NCI-H128 (cell line): ENCODE measurements around the gene FXR1.
"Not testable (repeated sequence)": the region's sequence is repeated elsewhere in the genome, so short reads cannot be mapped to it uniquely, and the experiment has no call there.

Source experiments
- DNase-seq: peaks from one replicate; lab custom pipeline; 2025; ENCODE audit not compliant: unreplicated experiment; lab: John Stamatoyannopoulos, UW

FXR1 gene

DNA sequence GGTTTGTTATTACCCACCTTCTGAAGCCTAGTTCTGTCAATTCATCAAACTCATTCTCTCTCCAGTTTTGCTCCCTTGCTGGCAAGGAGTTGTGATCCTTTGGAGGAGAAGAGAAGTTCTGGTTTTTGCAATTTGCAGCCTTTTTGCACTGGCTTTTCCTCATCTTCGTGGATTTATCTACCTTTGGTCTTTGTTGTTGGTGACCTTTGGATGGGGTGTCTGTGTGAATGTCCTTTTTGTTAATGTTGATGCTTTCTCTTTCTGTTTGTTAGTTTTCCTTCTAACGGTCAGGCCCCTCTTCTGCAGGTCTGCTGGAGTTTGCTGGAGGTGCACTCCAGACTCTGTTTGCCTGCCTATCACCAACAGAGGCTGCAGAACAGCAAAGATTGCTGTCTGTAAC is 91.0 kb downstream of the FXR1 start:
- not testable (repeated sequence) for DNase-seq

DNA sequence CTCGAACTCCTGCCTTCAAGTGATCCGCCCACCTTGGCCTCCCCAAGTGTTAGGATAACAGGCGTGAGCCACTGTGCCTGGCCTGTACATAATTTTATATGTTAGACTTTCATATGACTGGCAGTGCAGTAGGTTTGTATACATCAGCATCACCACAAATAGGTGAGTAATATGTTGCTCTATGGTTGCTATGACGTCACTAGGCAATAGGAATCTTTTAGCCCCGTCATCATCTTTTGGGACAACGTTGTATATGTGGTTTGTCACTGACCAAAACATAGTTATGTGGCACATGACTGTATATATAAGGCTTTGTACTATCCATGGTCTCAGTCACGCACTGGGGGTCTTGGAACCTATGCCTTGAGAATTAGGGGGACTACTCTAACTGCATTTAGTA is 94.1 kb downstream of the FXR1 start:
- no peak for DNase-seq

- no peak for DNase-seq
These were observed 94.8 kb downstream of the FXR1 start for GRCh38 chr3:181007262-181007661.

DNA sequence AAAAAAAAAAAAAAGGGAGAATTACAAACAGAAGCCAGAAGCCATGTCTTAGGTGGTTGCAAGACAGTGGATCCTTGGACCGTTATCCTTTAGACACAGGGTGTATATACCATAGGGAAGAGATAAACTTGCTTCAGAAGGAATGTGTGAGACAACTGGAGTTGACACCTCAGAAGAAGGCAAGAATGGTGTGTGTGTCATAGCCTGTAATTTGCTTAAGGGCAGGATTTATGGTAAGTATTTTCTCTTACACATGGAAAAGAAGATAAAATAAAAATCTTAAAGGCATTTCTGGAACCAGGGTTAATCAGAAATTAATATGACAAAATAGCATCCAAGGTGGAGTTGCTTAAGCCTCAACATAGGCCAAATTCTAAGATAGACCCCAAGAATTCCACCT is 96.3 kb downstream of the FXR1 start:
- DNase-seq = no peak

- DNase-seq = no peak
These were observed 96.8 kb downstream of the FXR1 start for GRCh38 chr3:181009225-181009624.

GRCh38 chr3:181017690-181018089 is 105.2 kb downstream of the FXR1 start:
- DNase-seq = no peak

- DNase-seq = no peak
These were observed 112.7 kb downstream of the FXR1 start for GRCh38 chr3:181025204-181025603.

DNA sequence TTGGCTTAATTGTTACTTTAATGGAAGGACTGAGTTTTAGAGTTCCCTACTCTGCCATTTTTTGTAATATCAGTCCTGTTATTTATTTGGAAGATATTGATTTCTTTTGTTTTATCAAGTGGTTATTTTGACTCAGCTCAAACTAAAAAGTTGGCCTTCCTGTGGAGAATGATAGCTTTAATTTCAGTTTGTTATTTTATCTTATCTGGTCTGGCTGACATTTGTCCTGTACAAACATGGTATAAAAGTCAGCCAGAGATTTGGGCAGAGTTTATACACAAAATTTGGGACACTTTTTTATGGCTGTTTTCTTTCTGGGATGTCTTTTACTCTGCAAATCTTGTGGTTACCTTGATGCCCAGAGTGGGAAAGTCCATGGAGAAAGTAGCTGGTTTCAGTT is 118.5 kb downstream of the FXR1 start:
- no peak for DNase-seq
